IMR-90 (cell line): ENCODE data around the gene GALNT13. TPM values are rescaled to one million over a fixed set of nuclear protein-coding genes. Genes with fewer than 3 reads are reported as not detected.

Experiments used
- ATAC-seq: fragments of 200-7000 bp; cut with Tn5 transposase; 2 replicates; pipeline ENCODE4 v1.9.1; 2020; ENCODE audit warnings: low read depth, mild to moderate bottlenecking, moderate library complexity
- BruUV-seq: library from RNA; stranded (reverse); fragments of 400-500 nt; replicated peaks from 2 replicates; lab custom pipeline; 2021; lab: Mats Ljungman, UMichigan
- CTCF ChIA-PET: fragments of 300-600 bp; formaldehyde crosslinking; extraction: SDS; loops from one replicate; lab custom pipeline; 2021; ENCODE audit warnings: antibody characterized with exemption; lab: Yijun Ruan, JAX
- POLR2A ChIA-PET: fragments of 300-600 bp; sonication (Branson Sonifier 250); formaldehyde crosslinking; loops from one replicate; lab custom pipeline; 2022; ENCODE audit warnings: antibody characterized with exemption; ENCODE audit not compliant: unreplicated experiment; lab: Charles Lee
- DNase-seq: peaks from one replicate; pipeline ENCODE4 v3.0.0; 2013
- H2AFZ ChIP-seq: replicated peaks from 2 replicates; pipeline ENCODE3; 2013; ENCODE audit warnings: low read length, mild to moderate bottlenecking; ENCODE audit not compliant: poor library complexity
- H2AK5ac ChIP-seq: 2 replicates; pipeline ENCODE4 v1.6.1; 2013; ENCODE audit warnings: low read depth, low read length, inconsistent platforms
- H2AK9ac ChIP-seq: replicated peaks from 2 replicates; pipeline ENCODE3; 2013; ENCODE audit warnings: mild to moderate bottlenecking, low read depth, low read length, moderate library complexity; ENCODE audit not compliant: poor library complexity
- H2BK120ac ChIP-seq: 2 replicates; pipeline ENCODE4 v1.6.1; 2013; ENCODE audit warnings: low read depth, low read length, inconsistent platforms
- H2BK15ac ChIP-seq: 3 replicates; pipeline ENCODE4 v1.6.1; 2013; ENCODE audit warnings: low read depth, low read length, inconsistent platforms
- H2BK20ac ChIP-seq: 2 replicates; pipeline ENCODE4 v1.6.1; 2013; ENCODE audit warnings: low read depth, mild to moderate bottlenecking, inconsistent platforms, low read length, moderate library complexity
- H2BK5ac ChIP-seq: 2 replicates; pipeline ENCODE4 v1.6.1; 2013; ENCODE audit warnings: mild to moderate bottlenecking, low read depth, low read length, inconsistent platforms; ENCODE audit not compliant: poor library complexity, severe bottlenecking
- H3K14ac ChIP-seq: replicated peaks from 2 replicates; pipeline ENCODE4 v1.6.1; 2013; ENCODE audit warnings: low read depth, low read length, inconsistent platforms
- H3K18ac ChIP-seq: 2 replicates; pipeline ENCODE4 v1.6.1; 2013; ENCODE audit warnings: low read depth, low read length, control low read depth
- H3K23ac ChIP-seq: 2 replicates; pipeline ENCODE4 v1.6.1; 2013; ENCODE audit warnings: low read depth, low read length, inconsistent platforms
- H3K27ac ChIP-seq: 2 replicates; pipeline ENCODE4 v1.5.1; 2013; ENCODE audit warnings: mild to moderate bottlenecking, control low read depth, low read length; ENCODE audit not compliant: insufficient read depth
- H3K27me3 ChIP-seq: 2 replicates; pipeline ENCODE4 v1.6.1; 2013; ENCODE audit warnings: low read length; ENCODE audit not compliant: control insufficient read depth, insufficient read depth
- H3K36me3 ChIP-seq: 2 replicates; pipeline ENCODE4 v1.6.1; 2013; ENCODE audit warnings: low read length, mixed read lengths; ENCODE audit not compliant: control insufficient read depth, insufficient read depth
- H3K4ac ChIP-seq: 2 replicates; pipeline ENCODE4 v1.6.1; 2013; ENCODE audit warnings: low read depth, low read length, inconsistent platforms
- H3K4me1 ChIP-seq: 2 replicates; pipeline ENCODE4 v1.6.1; 2013; ENCODE audit warnings: low read length, mixed read lengths; ENCODE audit not compliant: control insufficient read depth, insufficient read depth
- H3K4me2 ChIP-seq: 2 replicates; pipeline ENCODE4 v1.6.1; 2013; ENCODE audit warnings: low read depth, mild to moderate bottlenecking, control low read depth, low read length, moderate library complexity
- H3K4me3 ChIP-seq: 2 replicates; pipeline ENCODE4 v1.5.1; 2013; ENCODE audit warnings: low read depth, mild to moderate bottlenecking, control low read depth, low read length, moderate library complexity; ENCODE audit not compliant: insufficient read depth
- H3K56ac ChIP-seq: 2 replicates; pipeline ENCODE4 v1.6.1; 2013; ENCODE audit warnings: low read length, inconsistent platforms; ENCODE audit not compliant: insufficient read depth; ENCODE audit errors: extremely low read depth
- H3K79me1 ChIP-seq, 2 experiments: 2 replicates each; pipeline ENCODE4 v1.6.1; 2013; ENCODE audit warnings: low read length in 2 of 2, inconsistent platforms in 1 of 2, low read depth in 1 of 2
- H3K9ac ChIP-seq: 2 replicates; pipeline ENCODE4 v1.6.1; 2013; ENCODE audit warnings: low read depth, low read length, control low read depth
- H3K9me1 ChIP-seq: 2 replicates; pipeline ENCODE4 v1.6.1; 2013; ENCODE audit warnings: low read length, inconsistent platforms; ENCODE audit not compliant: insufficient read depth
- H3K9me3 ChIP-seq: 2 replicates; pipeline ENCODE4 v1.6.1; 2013; ENCODE audit warnings: low read length; ENCODE audit not compliant: control insufficient read depth, insufficient read depth
- H4K20me1 ChIP-seq: 2 replicates; pipeline ENCODE4 v1.6.1; 2013; ENCODE audit warnings: low read length, inconsistent platforms; ENCODE audit not compliant: insufficient read depth
- H4K5ac ChIP-seq: 2 replicates; pipeline ENCODE4 v1.6.1; 2013; ENCODE audit warnings: mild to moderate bottlenecking, low read depth, low read length, control low read depth
- H4K8ac ChIP-seq, 2 experiments: 2 replicates each; pipeline ENCODE4 v1.6.1; 2013; ENCODE audit warnings: low read depth in 2 of 2, low read length in 2 of 2, control low read depth in 1 of 2, inconsistent platforms in 1 of 2
- H4K91ac ChIP-seq: 2 replicates; pipeline ENCODE4 v1.6.1; 2013; ENCODE audit warnings: low read depth, low read length, inconsistent platforms; ENCODE audit not compliant: insufficient read depth
- BHLHE40 ChIP-seq: fragments of 150-350 bp; IDR thresholded peaks from 2 replicates; pipeline ENCODE4 v1.6.1; 2016; ENCODE audit warnings: mild to moderate bottlenecking, low read depth, low read length
- CEBPB ChIP-seq: IDR thresholded peaks from 2 replicates; pipeline ENCODE4 v1.6.1; 2012; ENCODE audit warnings: low read depth, low read length, improper control_type of control experiment
- CHD1 ChIP-seq: IDR thresholded peaks from 2 replicates; pipeline ENCODE4 v1.6.1; 2012; ENCODE audit warnings: low read depth, low read length, improper control_type of control experiment
- FOS ChIP-seq: fragments of 150-350 bp; IDR thresholded peaks from 2 replicates; pipeline ENCODE4 v1.6.1; 2016; ENCODE audit warnings: low read depth, low read length
- MAFK ChIP-seq: IDR thresholded peaks from 2 replicates; pipeline ENCODE4 v1.6.1; 2012; ENCODE audit warnings: low read depth, low read length, improper control_type of control experiment
- MAZ ChIP-seq: IDR thresholded peaks from 2 replicates; pipeline ENCODE4 v1.6.1; 2012; ENCODE audit warnings: low read depth, mild to moderate bottlenecking, low read length, improper control_type of control experiment, moderate library complexity, borderline replicate concordance
- NFE2L2 ChIP-seq: fragments of 150-350 bp; IDR thresholded peaks from 2 replicates; pipeline ENCODE4 v1.6.1; 2016; ENCODE audit warnings: low read depth, mild to moderate bottlenecking, low read length
- POLR2A ChIP-seq: IDR thresholded peaks from 2 replicates; pipeline ENCODE4 v1.6.1; 2012; ENCODE audit warnings: mild to moderate bottlenecking, low read depth, low read length
- RAD21 ChIP-seq: IDR thresholded peaks from 2 replicates; pipeline ENCODE4 v1.6.1; 2012; ENCODE audit warnings: low read length, improper control_type of control experiment
- RCOR1 ChIP-seq: IDR thresholded peaks from 2 replicates; pipeline ENCODE4 v1.6.1; 2012; ENCODE audit warnings: mild to moderate bottlenecking, low read length, improper control_type of control experiment; ENCODE audit not compliant: insufficient replicate concordance
- RFX5 ChIP-seq: IDR thresholded peaks from 2 replicates; pipeline ENCODE4 v1.8.0; 2012; ENCODE audit warnings: low read depth, mild to moderate bottlenecking, low read length, moderate library complexity
- SMC3 ChIP-seq: fragments of 150-350 bp; IDR thresholded peaks from 2 replicates; pipeline ENCODE4 v1.6.1; 2016; ENCODE audit warnings: low read depth, mild to moderate bottlenecking, antibody characterized with exemption, low read length, moderate library complexity
- WGBS, 2 experiments: methylation state at CpG; one replicate each; pipeline versions ENCODE4 v1.1.5 to v1.1.7; 2013; ENCODE audit warnings: missing lambda C conversion rate in 2 of 2; ENCODE audit not compliant: insufficient read length in 1 of 2; ENCODE audit errors: extremely low coverage in 2 of 2; 5-methylcytosine and 5-hydroxymethylcytosine counted together
- dilution Hi-C: fragments of 300-500 bp; cut with HindIII; formaldehyde crosslinking; loops from one replicate; pipeline ENCODE4 v1.14.3; 2018; ENCODE audit warnings: low sequenced_read_pairs; ENCODE audit not compliant: unreplicated experiment
- in situ Hi-C: fragments of 300-500 bp; cut with MboI; formaldehyde crosslinking; loops from 3 replicates; pipeline ENCODE4 v1.14.3; 2019; ENCODE audit warnings: low sequenced_read_pairs, inconsistent platforms, mixed read lengths
- intact Hi-C: fragments of 100-400 bp; cut with micrococcal nuclease; formaldehyde crosslinking; loops from 2 replicates; pipeline ENCODE4 v1.10.0; 2022
- polyA plus RNA-seq, 3 experiments: library from polyadenylated mRNA; depleted of rRNA; stranded (reverse); fragments of >200 nt; gene quantifications; 2 replicates each; pipeline ENCODE4 v1.2.3, GENCODE V29; 2012; ENCODE audit warnings: low replicate concordance in 1 of 3
- total RNA-seq: library from RNA; depleted of rRNA; stranded (reverse); fragments of >200 nt; gene quantifications from 2 replicates; pipeline ENCODE4 v1.2.3, GENCODE V29; 2012
- TF ChIP-seq, protein P1 (sequence below): fragments of 150-350 bp; IDR thresholded peaks from 2 replicates; pipeline ENCODE4 v1.6.1; 2016; ENCODE audit warnings: low read depth, mild to moderate bottlenecking, low read length, moderate library complexity, borderline replicate concordance
- TF ChIP-seq, protein P2 (sequence below): fragments of 150-350 bp; IDR thresholded peaks from 2 replicates; pipeline ENCODE4 v1.6.1; 2017; ENCODE audit warnings: mild to moderate bottlenecking, antibody characterized with exemption, low read length, low read depth
- TF ChIP-seq, protein P3 (sequence below): conservative IDR thresholded peaks from 2 replicates; pipeline ENCODE4 v1.5.1; 2012; ENCODE audit warnings: mild to moderate bottlenecking, low read depth, low read length, improper control_type of control experiment

Gene GALNT13
- total and polyA plus RNA-seq, 2 of the 4 experiments (the other 2 are of a cell fraction) = 0.03 TPM; not detected in 1

DNA sequence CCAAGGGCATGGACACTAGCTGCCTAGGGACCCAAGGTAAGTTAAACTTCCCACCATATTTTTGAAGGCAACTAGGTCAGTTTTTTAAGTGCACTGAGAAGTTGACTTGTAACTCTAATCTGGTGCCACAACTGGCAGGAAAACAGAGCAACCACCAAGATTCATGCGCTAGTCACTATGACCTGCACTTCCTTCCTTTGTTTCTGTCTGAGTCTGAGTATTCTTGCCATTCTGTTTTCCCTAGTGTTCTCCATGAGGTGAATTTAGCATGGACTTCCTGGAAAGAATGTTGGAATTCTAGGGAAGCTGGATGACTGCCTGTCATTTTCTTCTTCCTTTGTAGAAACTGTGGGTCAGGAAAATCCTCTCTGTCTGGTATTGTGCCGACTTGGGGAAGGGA is 249.0 kb downstream of the GALNT13 start:
- no peak overlapping the region for H3K4me2 ChIP-seq
- H3K9me1 ChIP-seq = no peaks in the 10 kb centered on the region
- intact Hi-C loops (no loop called here), dilution Hi-C loops (no loop called here), in situ Hi-C loops (no loop called here)
- H3K18ac ChIP-seq = no peak overlapping the region
- no peak overlapping the region for H2BK5ac ChIP-seq
- CTCF ChIA-PET = no interaction called here
- ATAC-seq (no peak), DNase-seq (no peak)
- no peaks in the 10 kb centered on the region for H3K79me1 ChIP-seq
- H3K36me3 ChIP-seq = no peaks in the 10 kb centered on the region
- no peak overlapping the region for H2AK9ac ChIP-seq
- no peak overlapping the region for H3K9ac ChIP-seq
- peaks cover 13% of the 10 kb centered on the region for H3K9me3 ChIP-seq
- H3K4ac ChIP-seq = no peak overlapping the region
- H2BK20ac ChIP-seq = no peak overlapping the region
- H3K4me1 ChIP-seq = no peaks in the 10 kb centered on the region
- H2AK5ac ChIP-seq = no peak overlapping the region
- POLR2A ChIA-PET = no interaction called here
- no CpG with 5 or more reads among the region's 2 CpGs for WGBS, 2 experiments
- H2AFZ ChIP-seq = no peak overlapping the region
- no peak overlapping the region for H2BK15ac ChIP-seq
- no peaks in the 10 kb centered on the region for H3K27me3 ChIP-seq
- H3K23ac ChIP-seq = no peak overlapping the region
- BruUV-seq = no TSS peak
- no peak overlapping the region for H3K14ac ChIP-seq
- no peak overlapping the region for H4K8ac ChIP-seq
- no peak overlapping the region for H2BK120ac ChIP-seq
- H3K56ac ChIP-seq = no peak overlapping the region
- H4K91ac ChIP-seq = no peak overlapping the region
- no peak overlapping the region for H3K27ac ChIP-seq
- H4K5ac ChIP-seq = no peak overlapping the region
- TF ChIP-seq SMC3 (no peak), BHLHE40 (no peak), FOS (no peak), POLR2A (no peak), RCOR1 (no peak), MAZ (no peak), CHD1 (no peak), MAFK (no peak), NFE2L2 (no peak), RAD21 (no peak), CEBPB (no peak), RFX5 (no peak)
- TF ChIP-seq, protein P1, sequence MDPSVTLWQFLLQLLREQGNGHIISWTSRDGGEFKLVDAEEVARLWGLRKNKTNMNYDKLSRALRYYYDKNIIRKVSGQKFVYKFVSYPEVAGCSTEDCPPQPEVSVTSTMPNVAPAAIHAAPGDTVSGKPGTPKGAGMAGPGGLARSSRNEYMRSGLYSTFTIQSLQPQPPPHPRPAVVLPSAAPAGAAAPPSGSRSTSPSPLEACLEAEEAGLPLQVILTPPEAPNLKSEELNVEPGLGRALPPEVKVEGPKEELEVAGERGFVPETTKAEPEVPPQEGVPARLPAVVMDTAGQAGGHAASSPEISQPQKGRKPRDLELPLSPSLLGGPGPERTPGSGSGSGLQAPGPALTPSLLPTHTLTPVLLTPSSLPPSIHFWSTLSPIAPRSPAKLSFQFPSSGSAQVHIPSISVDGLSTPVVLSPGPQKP = no peak
- TF ChIP-seq, protein P2, sequence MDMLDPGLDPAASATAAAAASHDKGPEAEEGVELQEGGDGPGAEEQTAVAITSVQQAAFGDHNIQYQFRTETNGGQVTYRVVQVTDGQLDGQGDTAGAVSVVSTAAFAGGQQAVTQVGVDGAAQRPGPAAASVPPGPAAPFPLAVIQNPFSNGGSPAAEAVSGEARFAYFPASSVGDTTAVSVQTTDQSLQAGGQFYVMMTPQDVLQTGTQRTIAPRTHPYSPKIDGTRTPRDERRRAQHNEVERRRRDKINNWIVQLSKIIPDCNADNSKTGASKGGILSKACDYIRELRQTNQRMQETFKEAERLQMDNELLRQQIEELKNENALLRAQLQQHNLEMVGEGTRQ = no peak
- TF ChIP-seq, protein P3, sequence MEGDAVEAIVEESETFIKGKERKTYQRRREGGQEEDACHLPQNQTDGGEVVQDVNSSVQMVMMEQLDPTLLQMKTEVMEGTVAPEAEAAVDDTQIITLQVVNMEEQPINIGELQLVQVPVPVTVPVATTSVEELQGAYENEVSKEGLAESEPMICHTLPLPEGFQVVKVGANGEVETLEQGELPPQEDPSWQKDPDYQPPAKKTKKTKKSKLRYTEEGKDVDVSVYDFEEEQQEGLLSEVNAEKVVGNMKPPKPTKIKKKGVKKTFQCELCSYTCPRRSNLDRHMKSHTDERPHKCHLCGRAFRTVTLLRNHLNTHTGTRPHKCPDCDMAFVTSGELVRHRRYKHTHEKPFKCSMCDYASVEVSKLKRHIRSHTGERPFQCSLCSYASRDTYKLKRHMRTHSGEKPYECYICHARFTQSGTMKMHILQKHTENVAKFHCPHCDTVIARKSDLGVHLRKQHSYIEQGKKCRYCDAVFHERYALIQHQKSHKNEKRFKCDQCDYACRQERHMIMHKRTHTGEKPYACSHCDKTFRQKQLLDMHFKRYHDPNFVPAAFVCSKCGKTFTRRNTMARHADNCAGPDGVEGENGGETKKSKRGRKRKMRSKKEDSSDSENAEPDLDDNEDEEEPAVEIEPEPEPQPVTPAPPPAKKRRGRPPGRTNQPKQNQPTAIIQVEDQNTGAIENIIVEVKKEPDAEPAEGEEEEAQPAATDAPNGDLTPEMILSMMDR = no peak
- H3K4me3 ChIP-seq = no peak overlapping the region
- no peaks in the 10 kb centered on the region for H4K20me1 ChIP-seq
